Measurements from ENCODE around the gene TWIST1. TPM values are rescaled to one million over a fixed set of nuclear protein-coding genes. Genes with fewer than 3 reads are reported as not detected.

Gene TWIST1
- total RNA-seq, 1 donor = 113 TPM

- Histone ChIP-seq H3K9me3 (ENCODE audit: low read depth, low read length) (no peaks in the 10 kb centered on the region), H3K27me3 (ENCODE audit: insufficient read depth, low read length) (no peaks in the 10 kb centered on the region), H3K4me3 (ENCODE audit: insufficient read depth, low read length) (no peak overlapping the region), H3K4me2 (ENCODE audit: insufficient read depth, low read length) (no peak overlapping the region), H3K27ac (ENCODE audit: low read depth, low read length) (no peak overlapping the region), H3K79me2 (ENCODE audit: insufficient read depth, low read length) (no peaks in the 10 kb centered on the region), H4K20me1 (ENCODE audit: insufficient read depth, low read length) (no peaks in the 10 kb centered on the region), H2AFZ (ENCODE audit: low read length) (no peak overlapping the region), H3K4me1 (ENCODE audit: insufficient read depth, low read length) (no peaks in the 10 kb centered on the region), H3K36me3 (ENCODE audit: insufficient read depth, low read length) (no peaks in the 10 kb centered on the region)
- DNase-seq (ENCODE audit: insufficient read length, low spot score, missing footprints) = no peak
- TF ChIP-seq CTCF (IDR thresholded peaks at IDR 0.05; ENCODE audit: extremely low read depth, low read depth, low read length) = no peak
These were observed 16.0 kb upstream of the TWIST1 start for GRCh38 chr7:19133390-19133789.

- Histone ChIP-seq H3K9me3 (ENCODE audit: low read depth, low read length) (no peaks in the 10 kb centered on the region), H3K36me3 (ENCODE audit: insufficient read depth, low read length) (no peaks in the 10 kb centered on the region), H3K27ac (ENCODE audit: low read depth, low read length) (no peak overlapping the region), H3K27me3 (ENCODE audit: insufficient read depth, low read length) (no peaks in the 10 kb centered on the region), H4K20me1 (ENCODE audit: insufficient read depth, low read length) (no peaks in the 10 kb centered on the region), H2AFZ (ENCODE audit: low read length) (no peak overlapping the region), H3K4me3 (ENCODE audit: insufficient read depth, low read length) (no peak overlapping the region), H3K79me2 (ENCODE audit: insufficient read depth, low read length) (no peaks in the 10 kb centered on the region), H3K4me1 (ENCODE audit: insufficient read depth, low read length) (no peaks in the 10 kb centered on the region), H3K4me2 (ENCODE audit: insufficient read depth, low read length) (no peak overlapping the region)
- no peak for DNase-seq (ENCODE audit: insufficient read length, low spot score, missing footprints)
- no peak for TF ChIP-seq CTCF (IDR thresholded peaks at IDR 0.05; ENCODE audit: extremely low read depth, low read depth, low read length)
These were observed 11.4 kb upstream of the TWIST1 start for GRCh38 chr7:19128856-19129255.

- H2AFZ ChIP-seq (ENCODE audit: low read length) = no peak overlapping the region
- no peak overlapping the region for H3K4me2 ChIP-seq (ENCODE audit: insufficient read depth, low read length)
- no peaks in the 10 kb centered on the region for H3K9me3 ChIP-seq (ENCODE audit: low read depth, low read length)
- H3K4me3 ChIP-seq (ENCODE audit: insufficient read depth, low read length) = no peak overlapping the region
- H3K27ac ChIP-seq (ENCODE audit: low read depth, low read length) = no peak overlapping the region
- H3K79me2 ChIP-seq (ENCODE audit: insufficient read depth, low read length) = no peaks in the 10 kb centered on the region
- no peaks in the 10 kb centered on the region for H3K36me3 ChIP-seq (ENCODE audit: insufficient read depth, low read length)
- DNase-seq (ENCODE audit: insufficient read length, low spot score, missing footprints) = peak; percentile 80
- peak; percentile 91 for TF ChIP-seq CTCF (IDR thresholded peaks at IDR 0.05; ENCODE audit: extremely low read depth, low read depth, low read length)
- H3K4me1 ChIP-seq (ENCODE audit: insufficient read depth, low read length) = no peaks in the 10 kb centered on the region
- no peaks in the 10 kb centered on the region for H3K27me3 ChIP-seq (ENCODE audit: insufficient read depth, low read length)
- H4K20me1 ChIP-seq (ENCODE audit: insufficient read depth, low read length) = no peaks in the 10 kb centered on the region
These were observed 4.6 kb upstream of the TWIST1 start for GRCh38 chr7:19121977-19122588.

- no peak for DNase-seq (ENCODE audit: insufficient read length, low spot score, missing footprints)
- Histone ChIP-seq H3K27ac (ENCODE audit: low read depth, low read length) (no peak overlapping the region), H3K4me3 (ENCODE audit: insufficient read depth, low read length) (no peak overlapping the region), H3K36me3 (ENCODE audit: insufficient read depth, low read length) (no peaks in the 10 kb centered on the region), H3K79me2 (ENCODE audit: insufficient read depth, low read length) (peaks cover 18% of the 10 kb centered on the region), H4K20me1 (ENCODE audit: insufficient read depth, low read length) (peaks cover 5% of the 10 kb centered on the region), H3K27me3 (ENCODE audit: insufficient read depth, low read length) (no peaks in the 10 kb centered on the region), H3K4me1 (ENCODE audit: insufficient read depth, low read length) (peaks cover 5% of the 10 kb centered on the region), H3K9me3 (ENCODE audit: low read depth, low read length) (no peaks in the 10 kb centered on the region), H2AFZ (ENCODE audit: low read length) (no peak overlapping the region), H3K4me2 (ENCODE audit: insufficient read depth, low read length) (no peak overlapping the region)
- no peak for TF ChIP-seq CTCF (IDR thresholded peaks at IDR 0.05; ENCODE audit: extremely low read depth, low read depth, low read length)
These were observed 2.5 kb upstream of the TWIST1 start for GRCh38 chr7:19119870-19120486.

Measured in osteoblast (primary cell).